Activated CD4-positive, alpha-beta T cell treated with anti-CD3 and anti-CD28 coated beads, Interleukin-2, Interleukin-4, amounts not matched to agents 100 ng/mL and 50 ng/mL, durations not matched to agents 16 hours and 8 hours (primary cell): ENCODE data around the gene IQGAP2.

Experiments
- DNase-seq: peaks from one replicate; pipeline ENCODE4 v3.0.0-alpha.2; 2020; ENCODE audit warnings: low spot score

IQGAP2 gene

GRCh38 chr5:76755779-76756637, 352.9 kb downstream of the IQGAP2 start:
- no peak for DNase-seq

GRCh38 chr5:76757049-76757448, 354.0 kb downstream of the IQGAP2 start:
- no peak for DNase-seq
